Measurements from ENCODE around the gene AKR1C2. TPM values are rescaled to one million over a fixed set of nuclear protein-coding genes. Genes with fewer than 3 reads are reported as not detected.
"Not testable (repeated sequence)": the region's sequence is repeated elsewhere in the genome, so short reads cannot be mapped to it uniquely, and the experiment has no call there.

AKR1C2 gene
- 0.92 TPM for polyA plus RNA-seq (2012; ENCODE audit: insufficient read depth, insufficient read length)

DNA sequence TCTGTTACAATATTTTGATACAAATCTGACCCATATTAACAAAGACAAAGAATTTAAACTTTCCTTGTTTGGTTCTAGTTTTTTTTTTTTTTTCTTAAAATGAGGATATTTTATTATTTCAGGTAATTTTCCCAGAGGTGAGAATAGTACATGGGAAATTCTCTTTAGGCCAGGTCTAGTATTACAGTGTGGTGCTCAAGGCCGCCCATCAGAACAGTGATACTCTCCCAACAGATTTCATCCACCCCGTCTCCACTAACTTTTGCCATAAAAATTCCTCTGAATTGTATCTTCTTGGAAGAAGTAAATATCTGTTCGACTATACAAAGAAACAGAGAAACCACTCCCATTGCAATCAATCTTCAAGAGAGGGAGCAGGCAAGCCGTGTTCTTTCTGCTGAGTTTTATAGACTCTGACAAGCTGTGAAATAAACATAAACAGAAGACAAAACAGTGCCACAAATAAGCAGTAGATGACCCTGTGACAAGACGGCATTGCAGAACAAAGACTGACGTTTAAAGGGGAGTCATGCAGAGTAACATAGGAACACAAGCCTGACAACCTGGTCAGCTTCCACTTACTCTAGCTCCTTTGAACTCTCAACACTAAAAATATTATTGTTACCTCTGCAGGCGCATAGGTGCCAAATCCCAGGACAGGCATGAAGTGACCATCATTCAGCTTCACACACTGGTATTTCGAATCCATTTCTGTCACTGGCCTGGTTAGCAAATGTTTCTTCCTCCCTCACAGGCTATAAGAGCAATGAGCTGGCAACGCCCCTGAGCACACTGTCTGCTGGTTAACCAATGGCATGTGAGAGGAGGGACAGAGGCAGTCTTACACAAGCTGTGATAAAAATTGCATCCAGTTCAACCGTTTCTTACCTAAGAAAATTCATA is at the start of gene AKR1C2:
Gene AKR1C2, minus strand, starts transcription at position 731 of the 903 bp plus-strand sequence. Its CDS starts 22 bp downstream, at position 709.
- not testable (repeated sequence) for H3K4me3 ChIP-seq (ENCODE audit: low read length)

GRCh38 chr10:5052951-5053500 is 49.4 kb upstream of the AKR1C2 start:
- DNase-seq (ENCODE audit: low read depth, low spot score); H3K4me3 ChIP-seq (ENCODE audit: low read length): not testable (repeated sequence)

More for the DNA sequence above, at the start of gene AKR1C2:
- DNase-seq (ENCODE audit: low read depth, low spot score): not testable (repeated sequence)

DNA sequence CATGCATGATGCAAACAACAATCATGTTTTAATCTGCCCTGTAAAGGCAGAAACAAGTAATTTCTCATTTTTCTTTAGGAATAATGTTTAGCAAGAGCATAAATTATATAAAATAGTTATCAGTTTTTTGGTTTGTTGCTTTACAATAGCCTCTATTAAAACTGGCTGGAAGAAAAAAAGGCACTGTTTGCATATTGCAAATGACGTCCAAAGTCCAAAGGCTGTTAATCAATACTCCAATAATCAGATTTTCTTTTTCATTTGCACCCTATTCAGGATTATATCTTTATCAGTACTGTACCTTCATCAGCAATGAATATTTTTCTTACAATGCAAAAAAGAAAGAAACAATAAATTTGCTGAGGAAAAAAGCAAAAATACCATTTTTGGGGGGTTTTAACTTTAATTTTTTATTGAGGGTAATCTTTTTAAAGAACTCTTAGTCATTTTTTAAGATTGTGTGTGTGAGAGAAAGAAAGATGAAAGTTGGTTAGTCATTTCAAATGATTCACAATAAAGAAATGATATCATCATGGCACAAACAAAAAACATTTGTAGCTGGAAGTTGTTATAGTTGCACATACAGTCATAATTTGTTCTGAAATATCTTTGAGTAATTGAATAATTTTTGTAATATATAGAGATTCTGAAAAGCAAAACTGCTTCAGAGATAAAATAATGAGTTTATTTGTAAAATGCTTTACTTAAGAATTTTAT is 44.4 kb upstream of the AKR1C2 start:
- no peak for DNase-seq (ENCODE audit: low read depth, low spot score)
- H3K4me3 ChIP-seq (ENCODE audit: low read length): no peak overlapping the region

- H3K4me3 ChIP-seq (ENCODE audit: low read length); DNase-seq (ENCODE audit: low read depth, low spot score): not testable (repeated sequence)
Observed at GRCh38 chr10:5047055-5047454, 43.4 kb upstream of the AKR1C2 start.

- no peak for DNase-seq (ENCODE audit: low read depth, low spot score)
- H3K4me3 ChIP-seq (ENCODE audit: low read length): no peak overlapping the region
Observed at GRCh38 chr10:5046410-5046809, 42.8 kb upstream of the AKR1C2 start.

GRCh38 chr10:5045095-5045494 is 41.4 kb upstream of the AKR1C2 start:
- H3K4me3 ChIP-seq (ENCODE audit: low read length): no peak overlapping the region
- DNase-seq (ENCODE audit: low read depth, low spot score): no peak

- no peak for DNase-seq (ENCODE audit: low read depth, low spot score)
- no peak overlapping the region for H3K4me3 ChIP-seq (ENCODE audit: low read length)
Observed at GRCh38 chr10:5043716-5044115, 40.1 kb upstream of the AKR1C2 start.

GRCh38 chr10:5042922-5043321 is 39.3 kb upstream of the AKR1C2 start:
- no peak overlapping the region for H3K4me3 ChIP-seq (ENCODE audit: low read length)
- DNase-seq (ENCODE audit: low read depth, low spot score): no peak

DNA sequence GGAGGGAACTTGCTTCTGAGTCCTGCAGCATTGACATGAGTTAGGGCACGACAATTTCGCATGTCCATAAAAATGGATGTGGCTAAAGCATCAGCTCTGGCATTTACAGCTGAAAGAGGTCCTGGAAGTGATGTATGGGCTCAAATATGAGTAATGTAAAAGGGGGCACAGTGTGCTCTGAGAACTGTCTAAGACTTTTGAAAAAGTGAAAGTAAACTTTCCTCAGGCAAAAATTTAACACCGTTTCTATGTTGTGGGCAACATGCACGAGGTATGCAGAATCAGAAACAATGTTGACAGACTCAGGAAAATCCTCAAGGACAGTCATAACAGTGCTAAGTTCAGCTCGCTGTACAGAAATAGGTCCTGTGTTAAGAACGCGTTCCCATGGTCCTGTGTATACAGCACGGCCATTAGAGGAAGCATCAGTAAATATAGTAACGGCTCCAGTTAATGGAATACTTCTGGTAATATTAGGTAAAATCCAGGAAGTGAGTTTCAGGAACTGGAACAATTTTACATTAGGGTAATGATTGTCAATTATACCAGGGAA is 37.9 kb upstream of the AKR1C2 start:
- no peak for DNase-seq (ENCODE audit: low read depth, low spot score)
- H3K4me3 ChIP-seq (ENCODE audit: low read length): no peak overlapping the region

GRCh38 chr10:5040781-5041470 is 37.3 kb upstream of the AKR1C2 start:
- DNase-seq (ENCODE audit: low read depth, low spot score): peak; percentile 9
- H3K4me3 ChIP-seq (ENCODE audit: low read length): no peak overlapping the region

DNA sequence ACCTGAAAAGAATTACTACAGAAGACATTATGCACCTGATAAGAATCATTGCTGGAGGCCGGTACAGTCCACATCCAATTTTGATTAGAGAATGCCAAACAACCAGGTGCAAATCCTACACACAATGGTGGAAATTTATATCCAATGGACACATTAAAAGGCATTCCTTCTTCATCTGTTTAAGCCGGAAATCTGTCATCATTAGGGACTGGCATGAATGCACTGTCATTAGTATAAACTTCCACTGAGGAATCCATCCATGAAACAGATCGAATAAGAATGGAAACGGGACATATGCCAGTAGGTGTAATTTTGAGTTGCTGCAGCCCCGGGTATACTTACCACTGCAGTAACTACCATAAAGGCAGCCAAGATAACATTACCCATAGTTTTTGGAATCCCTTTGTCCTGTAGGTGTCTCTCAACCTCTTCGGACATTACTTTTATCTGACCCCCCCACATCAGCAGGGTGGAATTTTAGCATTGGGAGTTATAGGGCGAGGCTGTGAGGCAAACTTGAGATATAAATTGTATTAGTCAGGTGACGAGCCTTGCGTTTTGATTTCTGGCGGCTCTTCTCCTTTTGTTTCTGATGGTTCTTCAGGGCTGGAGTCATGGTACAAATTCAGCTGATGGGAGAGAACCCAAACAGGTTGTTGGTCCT is 36.5 kb upstream of the AKR1C2 start:
- H3K4me3 ChIP-seq (ENCODE audit: low read length): no peak overlapping the region
- no peak for DNase-seq (ENCODE audit: low read depth, low spot score)

- no peak overlapping the region for H3K4me3 ChIP-seq (ENCODE audit: low read length)
- DNase-seq (ENCODE audit: low read depth, low spot score): no peak
Observed at GRCh38 chr10:5038733-5039132, 35.1 kb upstream of the AKR1C2 start.

DNA sequence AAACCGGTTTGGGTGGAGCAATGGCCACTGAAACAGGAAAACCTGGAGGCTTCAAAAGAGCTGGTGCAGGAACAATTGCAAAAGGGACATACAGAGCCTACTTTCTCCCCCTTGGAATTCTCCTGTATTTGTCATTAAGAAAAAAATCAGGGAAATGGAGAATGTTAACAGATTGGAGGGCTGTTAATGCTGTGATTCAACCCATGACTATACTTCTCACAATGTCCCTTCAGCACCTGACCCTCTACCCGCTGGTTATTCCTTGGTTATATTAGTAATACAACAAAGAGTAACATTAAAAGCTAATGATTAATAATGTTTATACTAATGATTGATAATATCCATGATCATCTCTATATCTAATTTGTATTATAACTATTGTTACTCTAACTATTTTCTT is 34.4 kb upstream of the AKR1C2 start:
- H3K4me3 ChIP-seq (ENCODE audit: low read length): no peak overlapping the region
- no peak for DNase-seq (ENCODE audit: low read depth, low spot score)

- DNase-seq (ENCODE audit: low read depth, low spot score): no peak
- no peak overlapping the region for H3K4me3 ChIP-seq (ENCODE audit: low read length)
Observed at GRCh38 chr10:5036511-5036910, 32.9 kb upstream of the AKR1C2 start.

- DNase-seq (ENCODE audit: low read depth, low spot score): no peak
- H3K4me3 ChIP-seq (ENCODE audit: low read length): no peak overlapping the region
Observed at GRCh38 chr10:5035356-5035755, 31.7 kb upstream of the AKR1C2 start.

- no peak for DNase-seq (ENCODE audit: low read depth, low spot score)
- H3K4me3 ChIP-seq (ENCODE audit: low read length): no peak overlapping the region
Observed at GRCh38 chr10:5034588-5034987, 30.9 kb upstream of the AKR1C2 start.

DNA sequence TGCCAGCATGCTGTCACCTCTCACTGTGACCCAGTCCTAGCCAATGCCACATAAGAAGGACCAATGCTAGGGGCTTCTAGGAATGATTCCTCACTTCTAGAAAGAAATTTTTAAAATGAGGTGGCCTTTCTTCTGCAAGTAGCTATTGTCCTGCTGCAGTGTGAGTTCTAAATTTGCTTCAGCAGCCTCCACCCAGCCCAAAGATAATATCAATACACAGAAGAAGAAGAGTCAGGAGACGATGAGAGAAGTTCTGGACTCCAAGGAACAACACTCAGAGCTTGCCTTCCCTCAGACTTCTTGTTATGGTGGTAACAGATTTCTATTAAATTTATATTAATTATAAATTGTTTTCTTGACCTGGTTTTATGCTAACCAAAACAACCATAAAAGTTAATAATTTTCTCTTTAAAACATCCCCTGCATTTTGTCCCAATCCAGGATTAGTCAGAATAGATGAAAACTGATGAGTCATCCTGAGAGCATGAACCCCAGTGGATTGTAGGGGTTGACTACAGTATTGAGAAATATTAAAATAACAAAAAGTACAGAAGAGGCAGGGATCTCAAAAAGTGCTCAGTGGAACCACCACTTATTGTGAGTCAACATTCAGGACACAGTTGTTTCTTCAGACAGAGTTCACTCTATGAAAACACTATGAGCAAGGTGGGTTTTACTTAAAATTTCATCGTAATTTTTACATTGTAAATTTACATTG is 29.6 kb upstream of the AKR1C2 start:
- no peak overlapping the region for H3K4me3 ChIP-seq (ENCODE audit: low read length)
- no peak for DNase-seq (ENCODE audit: low read depth, low spot score)

DNA sequence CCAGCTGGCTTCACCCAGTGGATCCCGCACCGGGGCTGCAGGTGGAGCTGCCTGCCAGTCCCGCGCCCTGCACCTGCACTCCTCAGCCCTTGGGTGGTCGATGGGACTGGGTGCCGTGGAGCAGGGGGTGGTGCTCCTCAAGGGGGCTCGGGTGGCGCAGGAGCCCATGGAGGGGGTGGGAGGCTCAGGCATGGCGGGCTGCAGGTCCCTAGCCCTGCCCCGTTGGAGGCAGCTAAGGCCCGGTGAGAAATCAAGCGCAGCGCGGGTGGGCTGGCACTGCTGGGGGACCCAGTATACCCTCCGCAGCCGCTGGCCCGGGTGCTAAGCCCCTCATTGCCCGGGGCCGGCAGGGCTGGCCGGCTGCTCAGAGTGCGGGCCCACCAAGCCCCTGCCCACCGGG is 28.8 kb upstream of the AKR1C2 start:
- not testable (repeated sequence) for H3K4me3 ChIP-seq (ENCODE audit: low read length); DNase-seq (ENCODE audit: low read depth, low spot score)
